Keratinocyte (primary cell): ENCODE results near the gene PPARA. TPM values are rescaled to one million over a fixed set of nuclear protein-coding genes. Genes with fewer than 3 reads are reported as not detected.

Experiments
- DNase-seq: peaks from one replicate; pipeline ENCODE4 v3.0.0-alpha.2; 2011; ENCODE audit warnings: low read depth, missing footprints, low spot score
- FAIRE-seq: peaks from 2 replicates; lab custom pipeline; 2011; peaks lifted over from hg19 to GRCh38; lab: Jason Lieb, UNC
- H2AFZ ChIP-seq: 2 replicates; pipeline ENCODE4 v1.6.0; 2012; ENCODE audit warnings: low read length, control low read depth, inconsistent platforms; ENCODE audit not compliant: control insufficient read depth
- H3K27ac ChIP-seq: 2 replicates; pipeline ENCODE4 v1.5.1; 2011; ENCODE audit warnings: low read length; ENCODE audit not compliant: control insufficient read depth, insufficient read depth
- H3K27me3 ChIP-seq: 3 replicates; pipeline ENCODE4 v1.6.0; 2011; ENCODE audit warnings: low read length; ENCODE audit not compliant: control insufficient read depth, insufficient read depth; ENCODE audit errors: extremely low read depth
- H3K36me3 ChIP-seq, 2 experiments: 2 replicates in 1 of 2; 3 replicates in 1 of 2; pipeline ENCODE4 v1.5.1; 2011; ENCODE audit warnings: low read length in 2 of 2, mild to moderate bottlenecking in 1 of 2; ENCODE audit not compliant: control insufficient read depth in 2 of 2, insufficient read depth in 2 of 2; ENCODE audit errors: extremely low read depth in 1 of 2
- H3K4me1 ChIP-seq: 3 replicates; pipeline ENCODE4 v1.5.1; 2011; ENCODE audit warnings: low read length; ENCODE audit not compliant: control insufficient read depth, insufficient read depth; ENCODE audit errors: extremely low read depth
- H3K4me2 ChIP-seq: 3 replicates; pipeline ENCODE4 v1.6.0; 2011; ENCODE audit warnings: low read depth, low read length; ENCODE audit not compliant: control insufficient read depth, insufficient read depth; ENCODE audit errors: extremely low read depth
- H3K4me3 ChIP-seq, 3 experiments: fragments of 200-600 bp in 1 of 3; sonication (generic) in 1 of 3; 2 replicates in 2 of 3; 3 replicates in 1 of 3; pipeline ENCODE4 v1.5.1; 2011 to 2016; ENCODE audit warnings: low read length in 3 of 3, mild to moderate bottlenecking in 3 of 3, control low read depth in 2 of 3, inconsistent platforms in 1 of 3, low read depth in 1 of 3, mixed read lengths in 1 of 3, mixed run types in 1 of 3, moderate library complexity in 1 of 3; ENCODE audit not compliant: control insufficient read depth in 2 of 3, insufficient read depth in 2 of 3; ENCODE audit errors: extremely low read depth in 1 of 3
- H3K79me2 ChIP-seq: 2 replicates; pipeline ENCODE4 v1.6.0; 2012; ENCODE audit warnings: low read length; ENCODE audit not compliant: control insufficient read depth, insufficient read depth
- H3K9ac ChIP-seq: 3 replicates; pipeline ENCODE4 v1.6.0; 2011; ENCODE audit warnings: low read length; ENCODE audit not compliant: control insufficient read depth, insufficient read depth; ENCODE audit errors: extremely low read depth
- H3K9me1 ChIP-seq: 3 replicates; pipeline ENCODE4 v1.6.0; 2011; ENCODE audit warnings: low read length; ENCODE audit not compliant: control insufficient read depth, insufficient read depth; ENCODE audit errors: extremely low read depth
- H3K9me3 ChIP-seq: 2 replicates; pipeline ENCODE4 v1.5.1; 2012; ENCODE audit warnings: low read depth, low read length; ENCODE audit not compliant: control insufficient read depth
- H4K20me1 ChIP-seq: 3 replicates; pipeline ENCODE4 v1.6.0; 2011; ENCODE audit warnings: low read length; ENCODE audit not compliant: control insufficient read depth, insufficient read depth; ENCODE audit errors: extremely low read depth
- EZH2 ChIP-seq: IDR thresholded peaks from one replicate; pipeline ENCODE4 v1.6.1; 2012; ENCODE audit warnings: inconsistent platforms, mild to moderate bottlenecking, low read length, moderate library complexity
- dilution Hi-C: fragments of 300-500 bp; cut with MboI; formaldehyde crosslinking; loops from one replicate; pipeline ENCODE4 v1.7.0; 2020; ENCODE audit warnings: low sequenced_read_pairs; ENCODE audit not compliant: extremely low pct_ligation_motif_present
- polyA plus RNA-seq, 5 experiments: library from polyadenylated mRNA; depleted of rRNA in 3 of 5; stranded (reverse) in 3 of 5; stranded (forward) in 1 of 5; unstranded in 1 of 5; fragments of >200 nt; gene quantifications; 1 replicate in 1 of 5; 2 replicates in 3 of 5; 3 replicates in 1 of 5; pipeline versions ENCODE4 v1.2.1 to v1.2.3, GENCODE V29; 2011 to 2012; ENCODE audit warnings: missing spikeins in 2 of 5, low read depth in 1 of 5, low replicate concordance in 1 of 5
- TF ChIP-seq, protein P1 (sequence below), 3 experiments: IDR thresholded peaks in 1 of 3; conservative IDR thresholded peaks in 1 of 3; optimal IDR thresholded peaks in 1 of 3; 2 replicates in 2 of 3; 3 replicates in 1 of 3; pipeline versions ENCODE3 to v1.5.1; 2011; ENCODE audit warnings: low read length in 3 of 3, mild to moderate bottlenecking in 3 of 3, moderate library complexity in 2 of 3, control low read depth in 1 of 3, inconsistent platforms in 1 of 3; ENCODE audit not compliant: insufficient read depth in 2 of 3; ENCODE audit errors: extremely low read depth in 1 of 3

The PPARA gene
- polyA plus RNA-seq, 1 donor (not counting 4 experiments of a cell fraction or from before 2014, with no cell fraction given) = 4.9 TPM

DNA sequence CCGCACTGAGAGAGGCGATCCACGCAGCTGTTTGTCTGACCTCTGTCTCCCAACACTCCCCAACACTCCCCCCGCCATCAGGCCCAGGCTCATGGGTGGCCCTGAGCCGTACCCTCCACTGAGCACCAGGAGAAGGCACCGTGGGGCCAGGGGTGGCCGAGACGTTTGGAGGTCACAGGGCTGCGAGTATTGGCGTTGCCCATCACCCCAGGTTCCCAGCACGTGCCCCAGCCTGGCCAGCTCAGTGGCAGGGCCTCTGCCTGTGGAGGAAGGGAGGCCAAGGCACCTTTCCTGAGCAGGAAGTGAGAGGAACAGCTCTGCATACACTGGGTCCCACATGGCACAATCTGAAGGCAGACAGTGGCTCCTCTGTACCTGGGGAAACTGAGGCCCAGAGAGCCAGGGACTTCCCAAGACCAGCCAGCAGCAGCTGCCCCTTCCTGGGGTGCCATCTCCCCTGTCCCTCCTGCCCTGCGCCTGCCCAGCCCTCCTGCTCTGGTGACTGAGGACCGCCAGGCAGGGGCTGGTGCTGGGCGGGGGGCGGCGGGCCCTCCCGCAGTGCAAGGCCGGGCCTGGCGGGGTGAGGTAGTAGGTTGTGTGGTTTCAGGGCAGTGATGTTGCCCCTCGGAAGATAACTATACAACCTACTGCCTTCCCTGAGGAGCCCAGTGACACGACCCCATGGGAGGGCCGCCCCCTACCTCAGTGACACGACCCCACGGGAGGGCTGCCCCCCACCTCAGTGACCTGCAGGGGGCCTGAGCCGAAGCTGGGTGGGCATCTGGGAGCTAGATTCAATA lies 37.0 kb upstream of the PPARA start:
- FAIRE-seq = no peak
- Histone ChIP-seq H3K9ac (no peak overlapping the region), H3K4me1 (peaks cover 8% of the 10 kb centered on the region)

DNA sequence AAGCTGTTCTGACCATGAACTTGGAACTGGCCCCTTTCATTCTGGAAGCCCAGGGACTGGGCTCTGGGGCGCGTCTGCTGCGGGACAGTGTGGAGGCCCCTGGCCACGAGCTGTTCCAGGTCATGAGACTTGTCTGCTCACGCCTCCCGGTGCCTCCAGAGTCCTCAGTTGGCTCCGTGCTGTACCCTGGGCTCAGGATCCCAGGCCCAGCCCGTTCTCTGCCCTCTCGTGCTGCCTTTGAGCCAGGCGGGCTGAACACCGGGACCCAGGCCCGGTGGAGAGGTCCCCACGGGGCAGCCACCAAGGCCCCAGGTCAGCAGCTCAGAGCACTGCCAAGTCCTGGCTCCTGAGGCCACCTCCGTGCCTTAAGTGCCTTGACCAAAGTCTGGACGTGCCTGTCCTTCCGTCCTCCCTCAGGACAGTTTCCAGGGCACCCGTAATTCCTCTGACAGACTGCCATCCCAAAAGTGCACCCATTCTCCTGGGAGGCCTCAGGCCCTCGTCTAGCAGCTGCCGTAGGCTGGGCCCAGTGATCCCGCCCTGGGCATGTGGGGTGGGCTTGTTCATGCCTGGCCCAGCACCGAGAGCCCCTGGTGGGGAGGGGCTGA lies 36.3 kb upstream of the PPARA start:
- Histone ChIP-seq H3K79me2 (no peaks in the 10 kb centered on the region), H3K9ac (no peak overlapping the region), H3K36me3 (peaks cover 8 to 35% of the 10 kb centered on the region in 2 experiments), H3K4me2 (no peak overlapping the region), H3K9me1 (no peaks in the 10 kb centered on the region), H3K9me3 (no peaks in the 10 kb centered on the region), H4K20me1 (peaks cover 53% of the 10 kb centered on the region), H3K4me3 (no peak overlapping the region), H3K4me1 (peaks cover 3% of the 10 kb centered on the region), H3K27ac (no peak overlapping the region), H2AFZ (no peak overlapping the region), H3K27me3 (no peaks in the 10 kb centered on the region)
- dilution Hi-C loops = no loop called here
- no peak for TF ChIP-seq EZH2
- TF ChIP-seq, protein P1, sequence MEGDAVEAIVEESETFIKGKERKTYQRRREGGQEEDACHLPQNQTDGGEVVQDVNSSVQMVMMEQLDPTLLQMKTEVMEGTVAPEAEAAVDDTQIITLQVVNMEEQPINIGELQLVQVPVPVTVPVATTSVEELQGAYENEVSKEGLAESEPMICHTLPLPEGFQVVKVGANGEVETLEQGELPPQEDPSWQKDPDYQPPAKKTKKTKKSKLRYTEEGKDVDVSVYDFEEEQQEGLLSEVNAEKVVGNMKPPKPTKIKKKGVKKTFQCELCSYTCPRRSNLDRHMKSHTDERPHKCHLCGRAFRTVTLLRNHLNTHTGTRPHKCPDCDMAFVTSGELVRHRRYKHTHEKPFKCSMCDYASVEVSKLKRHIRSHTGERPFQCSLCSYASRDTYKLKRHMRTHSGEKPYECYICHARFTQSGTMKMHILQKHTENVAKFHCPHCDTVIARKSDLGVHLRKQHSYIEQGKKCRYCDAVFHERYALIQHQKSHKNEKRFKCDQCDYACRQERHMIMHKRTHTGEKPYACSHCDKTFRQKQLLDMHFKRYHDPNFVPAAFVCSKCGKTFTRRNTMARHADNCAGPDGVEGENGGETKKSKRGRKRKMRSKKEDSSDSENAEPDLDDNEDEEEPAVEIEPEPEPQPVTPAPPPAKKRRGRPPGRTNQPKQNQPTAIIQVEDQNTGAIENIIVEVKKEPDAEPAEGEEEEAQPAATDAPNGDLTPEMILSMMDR (optimal IDR thresholded peaks at IDR 0.05 in 1 of 3, IDR thresholded peaks at IDR 0.05 in 1 of 3, conservative IDR thresholded peaks at IDR 0.05 in 1 of 3; ENCODE audit: extremely low read depth in 1 of 3, insufficient read depth in 2 of 3, low read length in 3 of 3) = no peak
- no peak for DNase-seq
- no peak for FAIRE-seq

More for the DNA sequence above, 37.0 kb upstream of the PPARA start:
- no peaks in the 10 kb centered on the region for H3K9me1 ChIP-seq
- no peaks in the 10 kb centered on the region for H3K27me3 ChIP-seq
- H3K27ac ChIP-seq = no peak overlapping the region
- H3K4me3 ChIP-seq = no peak overlapping the region
- no peak overlapping the region for H2AFZ ChIP-seq
- TF ChIP-seq, protein P1 (optimal IDR thresholded peaks at IDR 0.05 in 1 of 3, IDR thresholded peaks at IDR 0.05 in 1 of 3, conservative IDR thresholded peaks at IDR 0.05 in 1 of 3; ENCODE audit: extremely low read depth in 1 of 3, insufficient read depth in 2 of 3, low read length in 3 of 3) = no peak
- TF ChIP-seq EZH2 = no peak
- no peak for DNase-seq
- H4K20me1 ChIP-seq = peaks cover 58% of the 10 kb centered on the region
- H3K4me2 ChIP-seq = no peak overlapping the region
- no peaks in the 10 kb centered on the region for H3K79me2 ChIP-seq
- peaks cover 8 to 35% of the 10 kb centered on the region in 2 experiments for H3K36me3 ChIP-seq
- dilution Hi-C loops = no loop called here
- H3K9me3 ChIP-seq = no peaks in the 10 kb centered on the region
